H1 (cell line): ENCODE measurements around the gene PLD2. TPM values are rescaled to one million over a fixed set of nuclear protein-coding genes. Genes with fewer than 3 reads are reported as not detected.

Experiments used
- CTCF ChIA-PET: fragments of 300-600 bp; sonication (Branson Sonifier 250); formaldehyde crosslinking; loops from one replicate; lab custom pipeline; 2021; ENCODE audit not compliant: partially characterized antibody; lab: Charles Lee
- POLR2A ChIA-PET: fragments of 300-600 bp; sonication (Branson Sonifier 250); formaldehyde crosslinking; loops from one replicate; lab custom pipeline; 2021; ENCODE audit warnings: inconsistent platforms; ENCODE audit not compliant: partially characterized antibody; lab: Charles Lee
- DNase-seq, 2 experiments: peaks; one replicate each; pipeline versions ENCODE4 v3.0.0 to v3.0.0-alpha.2; 2010 to 2022; ENCODE audit warnings: low spot score in 2 of 2, low read depth in 1 of 2, mixed read lengths in 1 of 2
- FAIRE-seq: peaks from 2 replicates; lab custom pipeline; 2011; peaks lifted over from hg19 to GRCh38; lab: Jason Lieb, UNC
- H2AFZ ChIP-seq: 2 replicates; pipeline ENCODE4 v1.8.1; 2012; ENCODE audit warnings: low read length, inconsistent platforms
- H2AK5ac ChIP-seq: 2 replicates; pipeline ENCODE4 v1.6.1; 2013; ENCODE audit warnings: low read depth, low read length
- H2BK120ac ChIP-seq: replicated peaks from 2 replicates; pipeline ENCODE3; 2013; ENCODE audit warnings: low read depth, low read length, inconsistent platforms
- H2BK12ac ChIP-seq: 2 replicates; pipeline ENCODE4 v1.6.1; 2013; ENCODE audit warnings: low read depth, low read length
- H2BK15ac ChIP-seq: 2 replicates; pipeline ENCODE4 v1.6.1; 2013; ENCODE audit warnings: low read length
- H2BK20ac ChIP-seq: 2 replicates; pipeline ENCODE4 v1.6.1; 2013; ENCODE audit warnings: low read length
- H2BK5ac ChIP-seq: 2 replicates; pipeline ENCODE4 v1.6.1; 2013; ENCODE audit warnings: low read depth, low read length
- H3K14ac ChIP-seq: 2 replicates; pipeline ENCODE4 v1.6.1; 2013; ENCODE audit warnings: inconsistent platforms; ENCODE audit not compliant: insufficient read length
- H3K18ac ChIP-seq: 2 replicates; pipeline ENCODE4 v1.6.1; 2013; ENCODE audit warnings: low read length; ENCODE audit errors: extremely low read depth
- H3K23ac ChIP-seq: 2 replicates; pipeline ENCODE4 v1.6.1; 2013; ENCODE audit warnings: inconsistent platforms; ENCODE audit not compliant: insufficient read length
- H3K23me2 ChIP-seq: 2 replicates; pipeline ENCODE4 v1.6.1; 2013; ENCODE audit warnings: low read depth, low read length
- H3K27ac ChIP-seq: 2 replicates; pipeline ENCODE4 v1.6.1; 2011; ENCODE audit warnings: low read depth, low read length, inconsistent platforms
- H3K27me3 ChIP-seq, 4 experiments: replicated peaks in 1 of 4; 1 replicate in 1 of 4; 2 replicates in 3 of 4; pipeline versions ENCODE4 v1.6.1 to v1.8.1; 2011 to 2013; ENCODE audit warnings: low read length in 3 of 4, mild to moderate bottlenecking in 3 of 4, inconsistent platforms in 2 of 4, mixed read lengths in 2 of 4, moderate library complexity in 1 of 4; ENCODE audit not compliant: control insufficient read depth in 3 of 4, insufficient read depth in 3 of 4; ENCODE audit errors: extremely low read depth in 1 of 4
- H3K36me3 ChIP-seq, 4 experiments: 2 replicates each; pipeline versions ENCODE4 v1.6.1 to v1.8.1; 2011 to 2013; ENCODE audit warnings: mild to moderate bottlenecking in 4 of 4, low read length in 3 of 4, moderate library complexity in 2 of 4, control low read depth in 1 of 4, inconsistent platforms in 1 of 4; ENCODE audit not compliant: insufficient read depth in 4 of 4, control insufficient read depth in 2 of 4
- H3K4ac ChIP-seq: replicated peaks from 2 replicates; pipeline ENCODE3; 2013; ENCODE audit warnings: low read length, low read depth, mixed read lengths, inconsistent platforms; ENCODE audit not compliant: insufficient read length
- H3K4me1 ChIP-seq, 4 experiments: replicated peaks in 1 of 4; 1 replicate in 1 of 4; 2 replicates in 3 of 4; pipeline versions ENCODE4 v1.6.1 to v1.8.1; 2011 to 2013; ENCODE audit warnings: low read length in 3 of 4, inconsistent platforms in 2 of 4, mixed read lengths in 1 of 4; ENCODE audit not compliant: insufficient read depth in 4 of 4, control insufficient read depth in 3 of 4
- H3K4me2 ChIP-seq, 2 experiments: 2 replicates each; pipeline versions ENCODE4 v1.6.1 to v1.8.1; 2011 to 2013; ENCODE audit warnings: low read depth in 2 of 2, low read length in 2 of 2, control low read depth in 1 of 2, inconsistent platforms in 1 of 2, mild to moderate bottlenecking in 1 of 2; ENCODE audit not compliant: insufficient read depth in 1 of 2
- H3K4me3 ChIP-seq, 4 experiments: fragments of 200-600, 300-600 bp in 1 of 4; sonication (generic), shearing (Covaris generic), sonication (Bioruptor Twin) in 1 of 4; 2 replicates each; pipeline versions ENCODE4 v1.5.1 to v1.8.1; 2011 to 2016; ENCODE audit warnings: low read length in 4 of 4, low read depth in 3 of 4, control low read depth in 2 of 4, inconsistent platforms in 2 of 4, mild to moderate bottlenecking in 2 of 4, mixed read lengths in 1 of 4, moderate library complexity in 1 of 4; ENCODE audit not compliant: insufficient read depth in 2 of 4; ENCODE audit errors: extremely low read depth in 1 of 4
- H3K56ac ChIP-seq: replicated peaks from 2 replicates; pipeline ENCODE3; 2013; ENCODE audit warnings: low read depth, mild to moderate bottlenecking, mixed read lengths, low read length, inconsistent platforms; ENCODE audit not compliant: insufficient read length
- H3K79me1 ChIP-seq: 2 replicates; pipeline ENCODE4 v1.6.1; 2013; ENCODE audit warnings: low read depth, low read length, control low read depth
- H3K79me2 ChIP-seq, 2 experiments: 2 replicates each; pipeline versions ENCODE4 v1.6.1 to v1.8.1; 2012 to 2013; ENCODE audit warnings: low read length in 2 of 2, mild to moderate bottlenecking in 2 of 2, inconsistent platforms in 1 of 2; ENCODE audit not compliant: insufficient read depth in 2 of 2, control insufficient read depth in 1 of 2
- H3K9ac ChIP-seq, 4 experiments: replicated peaks in 1 of 4; 1 replicate in 1 of 4; 2 replicates in 3 of 4; pipeline versions ENCODE4 v1.6.1 to v1.8.1; 2011 to 2013; ENCODE audit warnings: low read depth in 3 of 4, low read length in 3 of 4, control low read depth in 2 of 4, mild to moderate bottlenecking in 2 of 4, moderate library complexity in 2 of 4, inconsistent platforms in 1 of 4; ENCODE audit errors: extremely low read depth in 1 of 4
- H3K9me3 ChIP-seq, 2 experiments: 2 replicates each; pipeline versions ENCODE4 v1.6.1 to v1.8.1; 2012 to 2013; ENCODE audit warnings: mild to moderate bottlenecking in 2 of 2, moderate library complexity in 2 of 2, control low read depth in 1 of 2, inconsistent platforms in 1 of 2, low read depth in 1 of 2, low read length in 1 of 2, mixed read lengths in 1 of 2; ENCODE audit not compliant: insufficient read depth in 2 of 2
- H4K20me1 ChIP-seq, 2 experiments: replicated peaks in 1 of 2; 2 replicates each; pipeline versions ENCODE3 to v1.8.1; 2011 to 2013; ENCODE audit warnings: inconsistent platforms in 2 of 2, low read length in 2 of 2, mild to moderate bottlenecking in 1 of 2; ENCODE audit not compliant: insufficient read depth in 2 of 2, control insufficient read depth in 1 of 2
- H4K5ac ChIP-seq: 2 replicates; pipeline ENCODE4 v1.6.1; 2013; ENCODE audit warnings: low read length, low read depth, mixed read lengths, inconsistent platforms; ENCODE audit not compliant: insufficient read length
- H4K8ac ChIP-seq: 2 replicates; pipeline ENCODE4 v1.8.0; 2013; ENCODE audit warnings: mild to moderate bottlenecking, moderate library complexity, low read length, inconsistent platforms; ENCODE audit not compliant: insufficient read depth; ENCODE audit errors: extremely low read depth
- H4K91ac ChIP-seq: replicated peaks from 2 replicates; pipeline ENCODE3; 2013; ENCODE audit warnings: low read length, mixed read lengths, inconsistent platforms; ENCODE audit not compliant: insufficient read length
- CREB1 ChIP-seq: IDR thresholded peaks from 2 replicates; pipeline ENCODE4 v1.6.1; 2012; ENCODE audit warnings: inconsistent platforms
- TCF12 ChIP-seq: IDR thresholded peaks from 2 replicates; pipeline ENCODE4 v1.6.1; 2011; ENCODE audit warnings: low read depth, mild to moderate bottlenecking, low read length
- WGBS, 2 experiments: shearing (Covaris generic) in 1 of 2; methylation state at CpG; one replicate each; pipeline versions ENCODE4 v1.1.6 to v1.1.7; 2013 to 2015; ENCODE audit warnings: low lambda C conversion rate in 2 of 2, mixed read lengths in 2 of 2, inconsistent platforms in 1 of 2, low coverage in 1 of 2, missing lambda C conversion rate in 1 of 2; ENCODE audit not compliant: insufficient replicate concordance in 2 of 2, insufficient coverage in 1 of 2, insufficient read length in 1 of 2; ENCODE audit errors: extremely low coverage in 1 of 2, missing lambda C conversion rate in 1 of 2; 5-methylcytosine and 5-hydroxymethylcytosine counted together
- polyA plus RNA-seq, 7 experiments: library from polyadenylated mRNA; depleted of rRNA in 3 of 7; stranded (reverse) in 5 of 7; unstranded in 2 of 7; fragments of >200 nt in 5 of 7; fragments of 200-250 nt in 2 of 7; gene quantifications; 1 replicate in 5 of 7; 2 replicates in 1 of 7; 4 replicates in 1 of 7; pipeline versions ENCODE4 v1.2.1 to v1.2.3, GENCODE V29; 2011 to 2013; ENCODE audit warnings: missing spikeins in 2 of 7, mixed read lengths in 2 of 7
- total RNA-seq: library from RNA; stranded (reverse); fragmentation: NEBNext Ultra II Directional; extraction: Animal tissue kit (Norgen Biotek cat#: 25700); gene quantifications from 2 replicates; pipeline ENCODE4 v1.2.1, GENCODE V29; 2021

PLD2 gene
- total and polyA plus RNA-seq, 2 of the 8 experiments (the other 6 are each of a cell fraction or from before 2014, with no cell fraction given) = 44.3 to 48.4 TPM

DNA sequence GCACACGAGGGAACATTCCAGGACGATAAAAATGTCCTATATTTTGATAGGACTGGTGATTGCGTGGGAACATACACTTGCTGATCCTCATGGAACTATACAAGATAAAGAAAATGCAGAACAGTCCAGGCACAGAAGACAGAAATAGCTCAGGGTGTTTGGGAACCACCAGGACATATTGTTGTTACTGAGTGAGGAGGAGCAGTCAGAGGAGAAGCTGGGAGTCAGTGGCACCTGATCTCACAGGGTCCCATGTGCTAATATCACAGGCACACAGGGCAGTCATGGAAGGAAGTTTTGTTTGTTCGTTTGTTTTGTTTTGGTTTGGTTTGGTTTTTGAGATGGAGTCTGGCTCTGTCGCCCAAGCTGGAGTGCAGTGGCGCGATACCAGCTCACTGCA is 5.7 kb downstream of the PLD2 start:
- no peak overlapping the region for H4K5ac ChIP-seq
- CTCF ChIA-PET = interaction anchor here (1.0 to 5.8 kb wide), 4 partner anchors 11 to 75 kb away, joined by 3 to 55 read pairs (median 3); no protein-coding TSS in a partner anchor
- H3K23ac ChIP-seq = no peak overlapping the region
- no peak overlapping the region for H2BK20ac ChIP-seq
- no peak overlapping the region for H2BK12ac ChIP-seq
- no peaks in the 10 kb centered on the region for H3K79me1 ChIP-seq
- H3K4me3 ChIP-seq = no peak overlapping the region
- H3K27ac ChIP-seq = no peak overlapping the region
- H3K9ac ChIP-seq = no peak overlapping the region
- no peak overlapping the region for H3K14ac ChIP-seq
- DNase-seq (no peak), FAIRE-seq (no peak)
- H4K8ac ChIP-seq = no peak overlapping the region
- H3K36me3 ChIP-seq = peaks cover 7 to 28% (median 12%) of the 10 kb centered on the region in 4 experiments; a peak in 7 of 8 replicates
- no peaks in the 10 kb centered on the region; a peak in 1 of 4 replicates for H3K9me3 ChIP-seq
- H4K91ac ChIP-seq = no peak overlapping the region
- H3K23me2 ChIP-seq = peaks cover 1% of the 10 kb centered on the region; the same call in 1 of the 2 replicates
- H2BK120ac ChIP-seq = no peak overlapping the region
- no peak overlapping the region for H2AK5ac ChIP-seq
- 0 out of 4 replicates have a peak, but pooled peaks cover 0 to 2% of the 10 kb centered on the region in 2 experiments for H3K79me2 ChIP-seq
- H3K56ac ChIP-seq = no peak overlapping the region
- no peak overlapping the region for H2BK15ac ChIP-seq
- no peak overlapping the region for H2BK5ac ChIP-seq
- 95% methylated on average over 7 of the region's 7 CpGs; no CpG with 5 or more reads in 1 of the 2 experiments for WGBS, 2 experiments
- no peaks in the 10 kb centered on the region; a peak in 1 of 7 replicates for H3K27me3 ChIP-seq
- no peak overlapping the region for H2AFZ ChIP-seq
- no peak overlapping the region for H3K4ac ChIP-seq
- POLR2A ChIA-PET = interaction anchor here (0.9 to 1.3 kb wide), 3 partner anchors 9 to 44 kb away, joined by 3 read pairs; no protein-coding TSS in a partner anchor
- peaks cover 0 to 4% (median 2%) of the 10 kb centered on the region in 4 experiments; a peak in 3 of 7 replicates for H3K4me1 ChIP-seq
- no peak overlapping the region for H3K4me2 ChIP-seq
- H4K20me1 ChIP-seq = peaks cover 0 to 5% of the 10 kb centered on the region in 2 experiments
- H3K18ac ChIP-seq = no peak overlapping the region
- TF ChIP-seq TCF12 (no peak), CREB1 (no peak)
